HTERT RPE-1 (cell line): Measurements from ENCODE around the gene LMX1A.

Experiments used
- in situ Hi-C: fragments of 300-500 bp; cut with MboI; formaldehyde crosslinking; loops from 4 replicates; pipeline ENCODE4 v1.14.3; 2020; ENCODE audit warnings: low sequenced_read_pairs

The LMX1A gene

DNA sequence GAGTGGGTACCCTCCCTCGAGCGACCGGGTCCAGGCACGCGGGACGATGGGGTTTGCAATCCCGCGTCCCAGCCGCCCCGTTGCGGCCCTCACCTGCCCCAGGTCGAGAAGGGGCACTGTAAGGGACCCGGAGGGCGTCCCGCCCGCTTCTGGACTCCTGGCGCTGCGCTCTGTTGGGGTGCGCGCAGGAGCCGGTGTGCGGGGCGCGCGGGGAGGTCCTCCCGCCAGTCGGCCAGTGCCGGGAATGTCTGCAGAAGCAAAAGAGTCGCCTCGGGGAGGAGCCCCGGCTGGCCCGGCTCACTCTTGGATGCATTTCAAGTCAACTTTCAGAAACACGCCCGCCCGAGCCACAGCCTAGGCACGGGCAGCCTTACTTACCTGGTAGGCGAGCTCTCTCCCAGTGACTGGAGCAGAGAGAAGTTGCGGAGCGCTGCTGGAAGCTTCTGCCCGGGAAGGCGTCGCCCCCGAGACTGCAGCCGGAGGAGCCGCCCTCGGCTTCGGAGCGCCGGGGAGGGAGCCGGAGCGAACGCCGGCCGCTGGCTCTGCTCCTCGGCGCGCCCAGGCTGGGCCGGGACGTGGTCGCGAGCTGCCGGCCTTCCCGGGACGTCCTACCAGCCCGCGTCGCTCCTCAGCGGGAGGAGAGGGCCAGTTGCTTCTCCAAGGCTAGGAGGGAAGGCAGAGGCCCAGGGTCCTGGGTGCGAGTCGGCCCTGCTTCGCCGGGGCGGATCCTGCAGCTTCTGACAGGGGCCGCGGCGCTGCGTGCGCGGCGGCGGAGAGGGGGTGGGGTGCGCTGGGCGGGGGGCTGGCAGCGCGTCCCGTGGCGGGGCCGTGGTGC, at the start of gene LMX1A:
Gene LMX1A (minus strand): TSS at position 739 of the 835 bp plus-strand sequence. CDS start 1,156 bp downstream, outside the sequence.
- in situ Hi-C loops, result no loop called here

- in situ Hi-C loops, result no loop called here
These were observed 47.4 kb upstream of the LMX1A start for GRCh38 chr1:165403835-165404482.

DNA sequence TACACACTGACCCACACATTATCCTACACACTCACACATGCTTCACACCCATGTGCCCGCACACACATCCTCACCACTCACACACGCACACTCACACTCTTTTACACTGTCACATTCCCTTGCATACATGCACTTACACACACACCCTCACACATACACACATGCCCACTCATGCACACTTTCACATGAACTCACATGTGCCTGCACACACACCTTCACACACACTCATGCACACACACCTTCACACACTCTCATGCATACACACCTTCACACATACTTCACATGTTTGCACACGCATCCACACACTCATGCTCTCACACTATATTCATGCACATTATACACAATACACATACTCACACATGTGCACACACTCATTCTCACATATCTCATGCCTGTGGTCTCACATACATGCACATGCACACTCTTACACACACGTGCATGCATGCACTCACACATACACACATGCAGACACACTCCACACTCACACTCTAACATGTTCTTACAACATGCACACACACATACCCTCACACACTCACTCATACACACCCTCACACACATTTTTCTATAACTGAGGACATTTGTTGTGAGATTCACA, 46.1 kb upstream of the LMX1A start:
- in situ Hi-C loops, result no loop called here

- in situ Hi-C loops, result no loop called here
These were observed 41.4 kb upstream of the LMX1A start for GRCh38 chr1:165397944-165398343.

- in situ Hi-C loops, result no loop called here
These were observed 39.4 kb upstream of the LMX1A start for GRCh38 chr1:165395901-165396300.

DNA sequence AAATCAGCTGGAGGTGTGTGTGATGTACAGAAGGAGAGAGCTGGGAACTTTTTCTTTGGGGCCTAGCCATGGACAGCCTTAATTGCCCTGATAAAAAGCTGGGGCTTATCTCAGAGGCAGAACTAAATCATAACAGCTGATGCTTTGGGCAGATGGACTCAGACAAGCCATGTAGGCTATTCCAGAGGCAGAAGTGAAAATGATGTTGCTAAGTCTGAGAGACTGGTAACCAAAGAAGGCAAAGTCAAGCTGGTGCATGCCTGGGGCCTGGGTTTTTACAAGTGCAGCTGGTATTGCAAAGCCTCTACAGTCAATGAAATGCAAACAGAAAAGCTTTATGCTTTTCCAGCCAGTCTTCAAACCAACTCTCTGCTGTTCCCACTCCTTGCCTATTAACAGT, 39.0 kb upstream of the LMX1A start:
- in situ Hi-C loops, result no loop called here

DNA sequence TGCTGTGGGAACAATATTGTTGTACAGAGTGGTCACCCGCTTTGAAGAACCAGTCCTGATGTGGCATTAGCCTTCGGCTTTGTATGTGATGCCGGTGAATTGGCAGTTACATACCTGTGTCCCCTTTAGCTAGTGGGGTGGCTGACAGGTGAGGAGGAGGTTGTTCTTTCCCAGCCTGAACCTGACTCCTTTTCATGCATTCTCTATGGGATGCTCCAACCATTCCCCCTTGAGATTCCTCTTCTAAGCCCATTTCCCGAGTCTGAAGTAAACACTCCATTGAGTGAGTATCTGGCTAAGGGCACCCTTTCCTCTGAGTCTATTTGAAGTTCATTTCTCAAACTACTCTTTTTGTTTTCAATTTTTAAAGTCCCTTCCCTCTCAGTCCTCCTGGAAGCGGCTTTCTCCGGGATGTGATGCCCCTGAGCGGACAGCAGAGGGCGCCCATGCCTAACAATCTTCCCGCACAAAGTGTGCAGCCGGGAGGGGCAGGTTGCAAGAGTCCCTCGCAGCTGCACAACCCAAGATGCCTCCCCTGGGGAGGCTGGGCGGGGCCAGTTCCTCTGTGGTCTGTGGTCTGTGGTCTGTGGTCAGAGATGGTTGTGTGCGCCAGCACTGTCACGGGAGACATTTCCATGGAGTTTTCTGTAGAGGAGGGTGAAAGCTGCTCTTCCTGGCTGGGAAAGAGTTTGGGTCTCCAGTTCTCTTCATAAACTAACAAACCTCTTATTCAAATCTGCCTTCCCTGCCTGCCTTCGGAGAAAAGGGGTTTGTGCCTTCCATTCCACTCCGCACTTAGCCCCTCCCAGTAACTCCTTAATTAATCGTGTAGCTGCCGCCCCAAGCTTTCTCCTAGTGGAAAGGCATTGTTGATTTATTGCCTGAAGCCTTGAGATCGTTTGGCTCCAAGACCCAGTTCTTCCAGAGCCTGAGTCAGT, 36.4 kb upstream of the LMX1A start:
- in situ Hi-C loops, result no loop called here

DNA sequence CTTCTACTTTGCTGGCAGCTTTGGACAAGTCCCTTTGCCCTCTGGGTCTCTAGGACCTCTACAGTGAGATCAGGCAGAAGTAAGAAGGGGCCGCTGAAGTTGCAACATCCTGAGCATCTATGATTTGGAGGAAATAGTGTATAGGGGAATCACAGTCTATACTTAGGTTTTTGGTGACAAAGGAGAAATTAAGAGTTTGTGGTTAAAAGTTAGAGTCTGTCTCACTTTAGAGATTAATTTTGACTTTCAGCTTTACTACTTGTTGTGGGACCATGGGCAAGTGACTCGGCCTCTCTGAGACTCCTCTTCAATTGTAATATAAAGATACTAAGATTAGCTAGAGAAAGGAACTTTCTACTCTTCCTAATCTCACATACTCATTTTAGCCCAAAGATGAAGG, 33.1 kb upstream of the LMX1A start:
- in situ Hi-C loops, result no loop called here

GRCh38 chr1:165387961-165388360, 31.4 kb upstream of the LMX1A start:
- in situ Hi-C loops, result no loop called here

DNA sequence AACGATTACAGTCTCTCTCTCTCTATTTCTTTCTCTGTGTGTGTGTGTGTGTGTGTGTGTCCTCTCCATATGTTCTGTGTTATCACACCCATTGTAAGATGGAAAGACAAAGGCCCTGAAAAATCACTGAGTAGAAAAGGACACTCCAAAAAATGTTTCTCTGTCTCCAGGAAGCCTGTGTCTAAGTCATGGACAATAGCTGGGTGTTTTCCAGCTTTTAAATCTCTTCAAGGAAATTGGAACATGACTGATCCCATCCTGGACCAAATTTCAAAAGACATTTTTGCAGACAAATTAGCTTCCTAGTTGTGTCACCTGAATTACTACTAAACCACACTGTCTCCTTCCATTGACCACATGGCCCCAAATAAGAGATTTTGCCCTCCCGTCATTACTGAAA, 31.0 kb upstream of the LMX1A start:
- in situ Hi-C loops, result no loop called here

- in situ Hi-C loops, result no loop called here
These were observed 27.3 kb upstream of the LMX1A start for GRCh38 chr1:165383599-165384405.

DNA sequence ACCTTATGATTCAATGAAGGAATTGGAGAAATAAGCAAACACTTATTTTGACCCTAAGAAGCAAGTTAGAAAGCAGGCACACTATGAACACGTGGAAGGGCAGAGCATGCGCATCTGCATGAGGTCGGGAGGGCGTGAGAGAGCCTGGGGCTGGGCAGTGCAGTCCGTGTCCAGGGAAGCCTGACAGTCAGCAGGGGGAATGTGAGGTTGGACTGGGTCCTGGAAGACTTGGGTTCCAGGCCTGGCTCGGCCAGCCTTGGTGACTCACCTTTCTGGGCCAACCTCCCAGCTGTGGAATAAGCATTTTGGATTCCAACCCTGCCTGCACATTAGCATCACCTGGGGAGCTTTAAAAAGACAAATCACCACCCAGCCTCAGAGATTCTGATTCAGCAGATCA, 26.6 kb upstream of the LMX1A start:
- in situ Hi-C loops, result no loop called here

DNA sequence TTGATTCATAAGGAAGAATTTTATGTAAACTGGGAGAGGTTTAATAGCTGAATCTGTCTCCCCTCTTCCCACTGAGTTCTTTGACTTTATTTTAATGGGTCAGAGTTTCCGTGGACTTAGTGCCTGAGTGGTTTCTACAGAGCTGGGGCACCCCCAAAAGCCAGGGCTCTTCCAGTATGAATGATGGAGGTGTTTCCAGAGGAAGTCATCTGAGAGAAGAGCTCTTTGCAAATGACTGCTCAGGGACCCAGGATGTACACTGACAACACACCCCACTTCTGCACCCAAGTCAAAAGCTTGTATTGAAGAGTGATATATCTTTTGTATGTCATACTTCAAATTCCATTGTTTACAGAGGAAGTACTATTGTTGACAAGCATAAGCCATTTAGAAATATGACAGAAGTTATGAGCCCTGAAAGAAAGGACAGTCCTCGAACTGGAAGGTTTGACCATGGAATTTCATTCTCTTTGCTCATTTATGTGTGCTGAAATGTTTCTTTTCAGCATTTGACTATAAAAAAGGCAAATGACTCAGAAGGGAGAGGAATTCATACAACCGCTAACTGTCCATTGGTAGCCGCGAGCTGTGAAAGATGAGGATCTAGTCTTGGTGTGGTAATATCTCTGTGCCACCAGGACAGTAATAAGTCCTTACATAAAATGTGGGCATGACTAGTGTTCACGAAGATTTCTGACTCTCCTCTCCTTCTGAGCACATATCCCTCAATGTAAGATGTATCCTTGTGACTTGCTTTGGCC, 25.4 kb upstream of the LMX1A start:
- in situ Hi-C loops, result no loop called here

DNA sequence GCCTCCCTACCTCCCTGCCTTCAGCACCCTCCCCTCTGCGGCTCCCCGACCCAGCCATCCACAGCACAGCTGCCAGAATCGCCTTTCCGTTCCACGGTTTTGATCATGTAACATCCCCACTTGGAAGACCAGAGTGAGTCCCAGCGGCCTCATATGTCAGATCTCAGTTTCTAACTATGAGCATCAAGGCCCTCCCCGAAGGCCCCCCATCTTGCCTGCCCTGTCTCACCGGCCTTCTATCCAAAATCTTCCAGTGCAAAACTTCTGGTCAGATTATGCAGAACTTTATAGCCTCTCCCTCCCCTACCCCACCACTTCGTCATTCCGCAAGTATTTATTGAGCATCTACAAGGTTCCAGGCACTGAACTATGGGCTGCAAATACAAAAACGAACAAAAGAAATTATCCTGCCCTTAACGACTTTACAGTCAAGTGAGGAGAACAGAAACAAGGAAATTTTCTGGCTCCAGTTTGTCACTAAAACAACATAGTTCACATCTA, 20.3 kb upstream of the LMX1A start:
- in situ Hi-C loops, result no loop called here

GRCh38 chr1:165376041-165376810, 19.7 kb upstream of the LMX1A start:
- in situ Hi-C loops, result no loop called here

- in situ Hi-C loops, result no loop called here
These were observed 19.1 kb upstream of the LMX1A start for GRCh38 chr1:165375623-165376022.

- in situ Hi-C loops, result no loop called here
These were observed 15.2 kb upstream of the LMX1A start for GRCh38 chr1:165371588-165372225.

- in situ Hi-C loops, result no loop called here
These were observed 12.8 kb upstream of the LMX1A start for GRCh38 chr1:165369255-165369848.
